ENCODE data around the gene MOSMO. TPM values are rescaled to one million over a fixed set of nuclear protein-coding genes. Genes with fewer than 3 reads are reported as not detected.
"Not testable (repeated sequence)": the region's sequence is repeated elsewhere in the genome, so short reads cannot be mapped to it uniquely, and the experiment has no call there.

The MOSMO gene
- total RNA-seq, 1 donor from 2014 or later, result 14.8 TPM

GRCh38 chr16:22016927-22017326 lies 9.0 kb downstream of the MOSMO start:
- H3K4me3 Mint-ChIP-seq, result no peak overlapping the region
- H3K36me3 Mint-ChIP-seq (ENCODE audit: low read depth), result no peaks in the 10 kb centered on the region
- H3K9me3 Mint-ChIP-seq, result no peaks in the 10 kb centered on the region
- DNase-seq (ENCODE audit: low read depth, low spot score), result no peak
- no peaks in the 10 kb centered on the region for H3K4me1 Mint-ChIP-seq
- no peaks in the 10 kb centered on the region for H3K27me3 Mint-ChIP-seq (ENCODE audit: low read depth)
- TF ChIP-seq CTCF (conservative IDR thresholded peaks at IDR 0.05), result no peak
- no peak overlapping the region for H3K27ac Mint-ChIP-seq (ENCODE audit: unreplicated experiment)

GRCh38 chr16:22018559-22018958 lies 10.6 kb downstream of the MOSMO start:
- Mint-ChIP-seq H3K36me3 (ENCODE audit: low read depth) (no peaks in the 10 kb centered on the region), H3K9me3 (no peaks in the 10 kb centered on the region), H3K4me3 (no peak overlapping the region), H3K27me3 (ENCODE audit: low read depth) (no peaks in the 10 kb centered on the region), H3K4me1 (no peaks in the 10 kb centered on the region), H3K27ac (ENCODE audit: unreplicated experiment) (no peak overlapping the region)
- no peak for TF ChIP-seq CTCF (conservative IDR thresholded peaks at IDR 0.05)
- DNase-seq (ENCODE audit: low read depth, low spot score), result no peak

GRCh38 chr16:22022151-22022550 lies 14.2 kb downstream of the MOSMO start:
- H3K27ac Mint-ChIP-seq (ENCODE audit: unreplicated experiment), result no peak overlapping the region
- H3K27me3 Mint-ChIP-seq (ENCODE audit: low read depth), result no peaks in the 10 kb centered on the region
- H3K9me3 Mint-ChIP-seq, result no peaks in the 10 kb centered on the region
- no peak for DNase-seq (ENCODE audit: low read depth, low spot score)
- H3K36me3 Mint-ChIP-seq (ENCODE audit: low read depth), result no peaks in the 10 kb centered on the region
- TF ChIP-seq CTCF (conservative IDR thresholded peaks at IDR 0.05), result no peak
- no peaks in the 10 kb centered on the region for H3K4me1 Mint-ChIP-seq
- H3K4me3 Mint-ChIP-seq, result no peak overlapping the region

- DNase-seq (ENCODE audit: low read depth, low spot score), result no peak
- H3K27ac Mint-ChIP-seq (ENCODE audit: unreplicated experiment), result no peak overlapping the region
- H3K27me3 Mint-ChIP-seq (ENCODE audit: low read depth), result no peaks in the 10 kb centered on the region
- H3K36me3 Mint-ChIP-seq (ENCODE audit: low read depth), result no peaks in the 10 kb centered on the region
- no peaks in the 10 kb centered on the region for H3K4me1 Mint-ChIP-seq
- no peaks in the 10 kb centered on the region for H3K9me3 Mint-ChIP-seq
- no peak overlapping the region for H3K4me3 Mint-ChIP-seq
- TF ChIP-seq CTCF (conservative IDR thresholded peaks at IDR 0.05), result no peak
Observed at GRCh38 chr16:22023505-22023904, 15.6 kb downstream of the MOSMO start.

GRCh38 chr16:22024785-22025184 lies 16.9 kb downstream of the MOSMO start:
- not testable (repeated sequence) for H3K27ac Mint-ChIP-seq (ENCODE audit: unreplicated experiment); H3K36me3 Mint-ChIP-seq (ENCODE audit: low read depth); H3K27me3 Mint-ChIP-seq (ENCODE audit: low read depth); H3K4me1 Mint-ChIP-seq; H3K9me3 Mint-ChIP-seq; H3K4me3 Mint-ChIP-seq; DNase-seq (ENCODE audit: low read depth, low spot score)

GRCh38 chr16:22027633-22028032 lies 19.7 kb downstream of the MOSMO start:
- DNase-seq (ENCODE audit: low read depth, low spot score), result no peak
- Mint-ChIP-seq H3K4me1 (no peaks in the 10 kb centered on the region), H3K4me3 (no peak overlapping the region), H3K27me3 (ENCODE audit: low read depth) (no peaks in the 10 kb centered on the region), H3K27ac (ENCODE audit: unreplicated experiment) (no peak overlapping the region), H3K36me3 (ENCODE audit: low read depth) (peaks cover 5% of the 10 kb centered on the region), H3K9me3 (no peaks in the 10 kb centered on the region)
- no peak for TF ChIP-seq CTCF (conservative IDR thresholded peaks at IDR 0.05)
